HG03457 (cell line): Measurements from ENCODE around the gene PRKACB.
"Not testable (repeated sequence)": the region's sequence is repeated elsewhere in the genome, so short reads cannot be mapped to it uniquely, and the experiment has no call there.

Experiments used
- ATAC-seq: cut with Tn5 transposase; IDR thresholded peaks from one replicate; pipeline ENCODE4 v1.9.1; 2021; ENCODE audit warnings: moderate number of reproducible peaks; ENCODE audit not compliant: unreplicated experiment

The PRKACB gene

GRCh38 chr1:84265867-84266266, 121.8 kb downstream of the PRKACB start:
- ATAC-seq: no peak

DNA sequence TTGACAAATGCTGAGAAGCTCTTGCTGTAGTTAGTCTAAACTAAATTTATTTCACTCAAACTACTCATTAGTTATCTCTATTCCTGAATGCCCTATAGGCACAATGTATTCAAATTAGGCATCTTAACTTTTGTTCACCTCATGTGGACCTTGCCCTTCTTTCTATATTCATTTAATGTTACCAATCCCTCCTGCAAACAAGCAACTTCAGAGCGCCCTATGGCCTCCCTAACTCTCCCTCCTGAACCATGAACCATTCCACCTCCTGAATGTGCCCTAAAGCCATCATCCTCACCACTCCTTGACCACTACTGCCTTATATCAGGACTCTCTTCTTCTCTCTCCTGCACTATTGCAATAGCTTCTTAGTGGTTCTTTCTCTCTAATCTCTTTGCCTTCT, 122.7 kb downstream of the PRKACB start:
- no peak for ATAC-seq

DNA sequence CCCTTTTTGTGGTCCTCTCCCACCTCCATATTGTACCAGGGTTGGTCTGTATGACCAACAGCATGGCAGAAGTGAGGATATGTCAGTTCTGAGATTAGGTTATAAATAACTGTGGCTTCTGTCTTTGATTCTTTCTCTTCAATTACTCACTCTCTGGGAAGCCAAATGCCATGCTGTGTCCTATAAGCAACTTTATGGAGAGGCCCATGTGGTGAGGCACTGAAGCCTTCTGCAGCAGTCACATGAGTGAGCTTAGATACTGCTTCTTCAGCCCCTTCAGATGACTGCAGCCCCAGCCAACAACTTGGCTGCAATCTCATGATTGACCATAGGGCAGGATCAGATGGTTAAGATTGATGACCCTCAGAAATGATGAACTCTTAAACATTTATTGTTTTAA, 123.4 kb downstream of the PRKACB start:
- no peak for ATAC-seq

GRCh38 chr1:84268346-84268745, 124.3 kb downstream of the PRKACB start:
- ATAC-seq: no peak

DNA sequence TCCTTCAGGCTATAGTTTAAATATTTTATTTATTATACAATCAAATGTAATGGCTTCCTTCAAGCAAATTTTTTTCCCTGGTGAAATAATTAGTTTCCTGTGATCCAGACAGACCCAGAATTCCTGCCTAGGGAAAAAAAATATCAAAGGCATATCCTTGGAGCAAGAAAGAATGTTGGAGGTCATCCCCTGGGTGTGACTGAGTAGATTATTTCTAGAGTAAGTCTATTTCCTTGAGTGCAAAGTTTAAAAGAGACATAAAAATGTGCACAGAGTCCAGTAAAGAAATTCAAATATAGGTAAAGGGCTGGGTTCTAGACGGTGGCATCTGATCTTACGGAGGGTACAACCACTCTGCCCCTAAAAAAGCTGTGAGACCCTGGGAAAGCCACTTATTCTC, 125.2 kb downstream of the PRKACB start:
- ATAC-seq: no peak

DNA sequence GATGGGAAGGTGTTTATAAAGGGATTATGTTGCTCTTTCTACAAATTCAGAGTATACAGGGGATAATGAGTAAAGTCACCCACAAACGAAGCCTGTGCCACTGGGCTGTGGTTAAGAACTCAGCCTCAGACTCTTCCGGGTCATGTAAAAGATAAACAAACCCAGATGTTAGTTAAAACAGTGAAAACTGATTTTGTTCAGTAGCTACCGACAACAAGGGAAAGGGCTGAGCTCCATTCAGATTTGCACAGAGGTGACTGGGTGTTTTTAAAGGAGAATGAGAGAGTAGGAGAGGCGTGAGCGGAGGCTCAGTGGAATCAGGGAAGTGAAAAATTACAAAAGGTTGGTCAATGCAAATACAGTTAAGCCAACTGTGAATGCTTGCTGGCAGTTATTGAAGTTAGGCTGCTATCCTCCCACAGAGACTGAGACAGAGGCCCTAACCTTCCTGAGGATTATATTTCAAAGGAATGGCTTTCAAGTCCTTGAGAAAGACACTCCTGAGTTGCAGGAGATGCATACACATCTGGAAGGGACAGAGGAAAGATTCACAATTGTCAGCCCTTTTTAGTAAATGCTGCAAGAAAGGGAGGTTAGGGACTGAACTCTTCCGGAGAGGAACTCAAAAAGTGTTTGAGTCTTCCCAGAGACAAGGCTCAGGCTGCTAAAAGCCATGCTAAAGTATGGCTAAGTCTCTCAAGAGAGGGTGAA, 127.5 kb downstream of the PRKACB start:
- peak; percentile 91 for ATAC-seq

GRCh38 chr1:84272401-84272800, 128.3 kb downstream of the PRKACB start:
- ATAC-seq: no peak

DNA sequence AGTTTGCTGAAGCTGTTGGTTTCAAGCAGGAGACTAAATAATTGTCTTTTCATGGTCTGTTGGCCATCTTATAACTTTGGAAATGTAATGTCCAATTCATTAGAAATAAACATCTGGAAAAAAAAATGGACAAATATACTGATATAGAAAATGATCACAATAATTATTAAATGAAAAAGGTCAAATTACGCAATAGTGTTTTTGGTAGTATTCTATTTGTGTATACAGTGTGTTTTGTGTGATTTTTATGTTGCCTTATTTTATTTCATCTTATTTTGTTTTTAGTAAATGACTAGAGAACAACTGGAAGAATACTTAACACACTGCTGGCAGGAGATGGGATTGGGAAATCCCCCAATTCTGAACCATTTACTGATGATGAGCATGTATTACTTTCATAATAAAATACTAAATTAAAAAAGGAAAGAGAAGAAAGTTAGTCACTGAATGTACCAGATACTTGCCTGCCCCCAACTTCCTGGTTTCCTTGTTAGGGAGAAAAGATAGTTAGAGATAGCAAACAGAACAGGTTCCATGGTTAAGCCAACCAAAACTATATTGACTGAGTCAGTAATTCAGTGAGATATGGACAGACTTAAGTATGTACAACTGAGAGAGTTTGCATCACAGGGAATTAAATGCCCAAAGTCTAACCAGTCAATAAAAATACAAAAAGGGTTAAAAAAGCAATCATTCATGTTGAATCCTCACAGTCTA, 133.4 kb downstream of the PRKACB start:
- no peak for ATAC-seq

- no peak for ATAC-seq
Measured at GRCh38 chr1:84278905-84279304, 134.8 kb downstream of the PRKACB start.

DNA sequence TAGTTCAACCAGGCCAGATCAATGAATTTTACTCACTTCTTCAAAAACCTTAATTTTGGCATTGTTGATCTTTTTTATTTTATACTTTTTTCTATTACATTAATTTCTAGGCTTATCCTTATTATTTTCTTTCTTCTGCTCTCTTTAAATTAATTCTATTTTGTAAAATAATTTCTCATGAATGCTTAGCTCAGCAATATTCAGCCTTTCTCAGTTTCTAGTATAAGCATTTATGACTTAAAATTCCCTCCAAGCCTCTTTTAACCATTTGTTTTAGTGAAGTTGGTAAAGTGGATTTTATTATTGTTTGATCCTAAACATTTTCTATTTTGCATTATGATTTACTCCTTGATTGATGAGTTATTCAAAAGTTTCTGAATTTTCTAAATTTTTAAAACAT, 136.8 kb downstream of the PRKACB start:
- no peak for ATAC-seq

DNA sequence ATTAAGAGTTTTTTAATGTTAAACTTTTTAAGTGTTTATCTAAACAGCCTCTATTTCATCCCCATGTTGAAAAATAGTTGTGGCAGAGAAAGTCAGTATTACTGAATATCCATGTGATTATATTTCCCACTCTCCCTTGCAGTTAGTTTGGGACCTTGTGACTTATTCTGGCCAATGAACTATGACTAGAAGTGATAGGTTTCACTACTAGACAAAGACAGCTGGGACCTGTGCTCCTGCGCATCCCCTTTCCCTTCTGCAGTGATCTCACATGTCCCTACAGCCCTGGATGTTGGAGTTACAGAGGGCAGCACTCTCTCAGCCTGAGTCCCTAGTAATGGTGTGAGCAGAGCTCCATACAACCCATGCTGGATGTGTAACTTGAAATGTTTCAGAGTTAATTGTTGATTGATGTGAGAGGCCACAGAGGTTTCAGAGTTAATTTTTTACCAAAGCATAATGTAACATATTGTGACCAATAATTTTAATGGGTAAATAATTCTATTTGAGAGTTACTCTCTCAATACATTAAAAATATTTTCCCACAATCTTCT, 138.8 kb downstream of the PRKACB start:
- peak; percentile 65 for ATAC-seq

GRCh38 chr1:84283381-84283780, 139.3 kb downstream of the PRKACB start:
- ATAC-seq: no peak

DNA sequence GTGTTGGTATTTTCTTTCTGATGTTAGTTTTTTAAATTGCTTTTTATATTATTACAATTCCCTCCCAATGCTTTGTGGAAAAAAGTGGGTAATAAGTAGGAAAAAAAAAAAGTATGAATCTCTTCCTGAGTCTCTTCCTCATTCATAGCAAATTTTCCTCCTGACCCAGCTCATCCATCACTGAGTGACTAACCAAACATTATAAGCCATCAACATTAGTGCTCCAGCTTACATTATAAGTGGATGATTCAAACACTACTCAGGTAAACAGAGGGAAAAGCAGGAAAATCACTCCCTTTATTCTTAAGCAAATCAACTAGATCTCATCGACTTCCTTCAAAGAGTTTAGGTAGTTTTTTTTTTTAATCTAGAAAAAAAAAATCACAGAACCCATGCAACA, 142.0 kb downstream of the PRKACB start:
- no peak for ATAC-seq

DNA sequence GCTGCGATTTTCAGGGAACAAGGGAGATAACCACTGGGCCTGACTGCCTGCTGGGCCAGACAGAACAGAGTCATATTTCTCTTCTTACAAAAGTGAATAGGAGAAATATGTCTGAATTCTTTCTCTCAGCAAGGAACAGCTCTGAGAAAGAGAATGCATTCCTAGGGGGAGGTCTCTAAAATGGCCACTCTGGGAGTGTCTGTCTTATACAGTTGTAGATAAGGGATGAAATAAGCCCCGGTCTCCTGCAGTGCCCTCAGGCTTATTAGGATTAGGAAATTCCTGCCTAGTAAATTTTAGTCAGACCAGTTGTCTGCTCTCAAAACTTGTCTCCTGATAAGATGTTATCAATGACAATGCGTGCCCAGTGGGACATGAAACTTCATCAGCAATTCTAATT, 143.3 kb downstream of the PRKACB start:
- not testable (repeated sequence) for ATAC-seq
